Measurements from ENCODE around the gene TCIRG1.
A peak's percentile ranks its signal among the peaks of the same experiment; 100 is the strongest.

DNA sequence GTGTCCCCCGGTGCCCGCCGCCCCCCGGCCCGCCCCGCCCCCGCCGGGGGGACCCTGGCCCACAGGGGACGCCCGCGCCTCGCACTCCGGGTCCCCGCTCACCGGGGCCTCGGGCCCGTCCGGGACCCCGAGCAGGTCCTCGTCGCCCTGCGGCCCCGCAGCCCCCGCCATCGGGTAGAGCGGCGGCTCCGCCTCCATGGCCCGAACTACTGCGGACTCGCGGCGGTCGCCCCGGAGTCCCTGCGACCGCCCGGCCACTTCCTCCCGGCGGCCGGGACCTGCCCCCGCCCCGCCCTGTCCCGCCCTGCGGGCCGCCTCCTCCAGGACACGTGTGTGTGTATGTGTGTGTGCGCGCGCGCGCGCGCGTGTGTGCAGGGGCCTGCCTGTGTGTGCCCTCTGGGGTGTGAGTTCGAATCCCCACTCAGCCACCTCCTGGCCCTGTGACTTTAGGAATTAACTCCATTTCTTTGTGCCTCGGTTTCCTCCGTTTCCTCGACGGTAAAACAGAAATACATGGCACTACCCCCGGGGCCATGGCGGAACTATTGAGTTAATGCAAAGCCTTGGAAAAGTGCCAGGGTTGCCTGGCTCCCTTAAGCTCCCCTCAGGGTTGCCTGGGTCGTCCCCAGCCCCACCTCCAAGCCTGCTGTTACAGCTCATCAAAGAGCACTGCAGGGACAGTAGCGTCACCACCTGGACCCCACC, 34.8 kb upstream of the TCIRG1 start, which contains the start of gene UNC93B1:
- TF ChIP-seq, protein P1, sequence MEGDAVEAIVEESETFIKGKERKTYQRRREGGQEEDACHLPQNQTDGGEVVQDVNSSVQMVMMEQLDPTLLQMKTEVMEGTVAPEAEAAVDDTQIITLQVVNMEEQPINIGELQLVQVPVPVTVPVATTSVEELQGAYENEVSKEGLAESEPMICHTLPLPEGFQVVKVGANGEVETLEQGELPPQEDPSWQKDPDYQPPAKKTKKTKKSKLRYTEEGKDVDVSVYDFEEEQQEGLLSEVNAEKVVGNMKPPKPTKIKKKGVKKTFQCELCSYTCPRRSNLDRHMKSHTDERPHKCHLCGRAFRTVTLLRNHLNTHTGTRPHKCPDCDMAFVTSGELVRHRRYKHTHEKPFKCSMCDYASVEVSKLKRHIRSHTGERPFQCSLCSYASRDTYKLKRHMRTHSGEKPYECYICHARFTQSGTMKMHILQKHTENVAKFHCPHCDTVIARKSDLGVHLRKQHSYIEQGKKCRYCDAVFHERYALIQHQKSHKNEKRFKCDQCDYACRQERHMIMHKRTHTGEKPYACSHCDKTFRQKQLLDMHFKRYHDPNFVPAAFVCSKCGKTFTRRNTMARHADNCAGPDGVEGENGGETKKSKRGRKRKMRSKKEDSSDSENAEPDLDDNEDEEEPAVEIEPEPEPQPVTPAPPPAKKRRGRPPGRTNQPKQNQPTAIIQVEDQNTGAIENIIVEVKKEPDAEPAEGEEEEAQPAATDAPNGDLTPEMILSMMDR (conservative IDR thresholded peaks at IDR 0.05) = no peak
- TF ChIP-seq ZFX (IDR thresholded peaks at IDR 0.05) = 0 out of 2 replicates have a peak, but pooled peaks have one; percentile 36
